Muscle layer of colon (tissue), 2 donors: ENCODE results near the gene USP24.

Source experiments
- H3K27ac ChIP-seq: one replicate; pipeline ENCODE4 v1.7.0; 2013; ENCODE audit warnings: low read depth, mild to moderate bottlenecking, low read length, moderate library complexity
- H3K27me3 ChIP-seq, 2 donors: one replicate each; pipeline ENCODE4 v1.7.0; 2013; ENCODE audit warnings: low read length in 2 of 2, mild to moderate bottlenecking in 2 of 2; ENCODE audit not compliant: insufficient read depth in 2 of 2, control insufficient read depth in 1 of 2
- H3K36me3 ChIP-seq: one replicate; pipeline ENCODE4 v1.7.0; 2013; ENCODE audit warnings: mild to moderate bottlenecking, low read length; ENCODE audit not compliant: insufficient read depth
- H3K4me1 ChIP-seq: one replicate; pipeline ENCODE4 v1.7.0; 2013; ENCODE audit warnings: mild to moderate bottlenecking, low read length; ENCODE audit not compliant: insufficient read depth
- H3K4me3 ChIP-seq, 2 donors: one replicate each; pipeline ENCODE4 v1.7.0; 2013; ENCODE audit warnings: low read length in 2 of 2, low read depth in 1 of 2, mild to moderate bottlenecking in 1 of 2, moderate library complexity in 1 of 2
- H3K9ac ChIP-seq: one replicate; pipeline ENCODE4 v1.7.0; 2013; ENCODE audit warnings: low read length
- H3K9me3 ChIP-seq: one replicate; pipeline ENCODE4 v1.7.0; 2013; ENCODE audit warnings: mild to moderate bottlenecking, low read length
- donor health status: abdominal sarcoma.
- donor health status: Adenocarcinoma of cecum.

USP24 gene

GRCh38 chr1:55225228-55225627 lies 10.1 kb upstream of the USP24 start:
- H3K36me3 ChIP-seq = no peaks in the 10 kb centered on the region
- H3K27ac ChIP-seq = no peak overlapping the region
- H3K9ac ChIP-seq = no peak overlapping the region
- no peak overlapping the region for H3K4me3 ChIP-seq
- no peaks in the 10 kb centered on the region for H3K27me3 ChIP-seq
- H3K4me1 ChIP-seq = no peaks in the 10 kb centered on the region
- no peaks in the 10 kb centered on the region for H3K9me3 ChIP-seq

- Histone ChIP-seq H3K9me3 (no peaks in the 10 kb centered on the region), H3K27ac (no peak overlapping the region), H3K4me3 (no peak overlapping the region), H3K36me3 (no peaks in the 10 kb centered on the region), H3K9ac (no peak overlapping the region), H3K27me3 (no peaks in the 10 kb centered on the region), H3K4me1 (no peaks in the 10 kb centered on the region)
These were observed 9.6 kb upstream of the USP24 start for GRCh38 chr1:55224729-55225128.

DNA sequence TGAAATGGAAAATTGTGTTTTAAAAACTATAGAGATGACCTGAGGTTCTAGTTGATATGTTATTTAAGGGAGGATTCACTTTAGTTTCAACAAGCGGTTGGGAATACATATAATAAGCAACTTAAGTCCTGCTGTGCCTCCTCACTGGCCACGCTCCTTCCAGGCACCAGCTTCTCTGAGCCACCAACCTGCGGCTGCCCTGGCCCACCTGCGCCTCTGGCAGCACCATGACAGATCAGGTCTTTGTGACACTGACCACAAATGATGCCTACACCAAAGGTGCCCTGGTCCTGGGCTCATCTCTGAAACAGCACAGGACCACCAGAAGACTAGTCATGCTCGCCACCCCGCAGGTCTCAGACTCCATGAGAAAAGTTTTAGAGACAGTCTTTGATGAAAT lies 7.0 kb upstream of the USP24 start:
- H3K9me3 ChIP-seq = no peaks in the 10 kb centered on the region
- H3K4me1 ChIP-seq = no peaks in the 10 kb centered on the region
- H3K36me3 ChIP-seq = no peaks in the 10 kb centered on the region
- H3K27ac ChIP-seq = no peak overlapping the region
- H3K27me3 ChIP-seq = no peaks in the 10 kb centered on the region
- H3K4me3 ChIP-seq = no peak overlapping the region
- H3K9ac ChIP-seq = no peak overlapping the region

DNA sequence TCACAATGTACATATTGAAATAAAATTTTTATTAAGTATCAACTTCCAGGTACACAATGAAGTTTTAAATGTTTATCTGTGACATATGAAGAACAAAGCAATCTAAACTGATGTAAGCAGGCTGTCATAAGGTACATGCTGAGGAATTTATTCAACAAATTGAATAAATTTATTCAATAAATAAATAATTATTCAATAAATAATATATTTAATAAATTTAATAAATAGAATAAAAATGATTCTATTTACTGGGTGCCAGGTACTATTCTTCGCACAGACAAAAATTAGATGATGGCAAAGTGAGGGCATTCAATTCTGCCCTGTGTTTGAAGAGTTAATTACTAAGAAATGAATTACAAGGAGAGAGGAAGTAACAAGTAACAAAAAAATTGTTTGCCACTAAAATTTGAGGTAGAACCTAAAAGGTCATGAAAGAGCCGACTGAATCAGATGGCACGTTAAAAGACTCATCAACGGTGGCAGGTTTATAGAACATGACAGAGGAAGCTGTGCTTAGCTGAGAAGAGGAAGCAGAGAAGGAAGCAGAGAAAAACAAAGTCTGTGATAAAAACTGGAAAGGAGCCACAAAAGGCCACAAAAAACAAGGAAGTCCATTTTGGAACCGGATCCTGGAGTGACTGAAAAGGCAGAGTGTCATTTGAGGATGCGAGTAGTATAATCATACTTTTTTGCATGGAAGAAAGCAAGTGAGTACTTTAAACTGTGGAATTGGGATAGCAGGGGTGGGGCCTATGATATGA lies 2.2 kb upstream of the USP24 start:
- Histone ChIP-seq H3K4me3 (no peak overlapping the region), H3K27ac (no peak overlapping the region), H3K27me3 (no peaks in the 10 kb centered on the region), H3K4me1 (peaks cover 22% of the 10 kb centered on the region), H3K9me3 (no peaks in the 10 kb centered on the region), H3K9ac (no peak overlapping the region), H3K36me3 (no peaks in the 10 kb centered on the region)

GRCh38 chr1:55216096-55216495 lies 932 bp upstream of the USP24 start:
- Histone ChIP-seq H3K9me3 (no peaks in the 10 kb centered on the region), H3K9ac (peak overlapping the region; percentile 60), H3K4me1 (peaks cover 35% of the 10 kb centered on the region), H3K4me3 (peak overlapping the region; percentile 86 to 93), H3K27me3 (no peaks in the 10 kb centered on the region), H3K36me3 (no peaks in the 10 kb centered on the region), H3K27ac (peak overlapping the region; percentile 89)

DNA sequence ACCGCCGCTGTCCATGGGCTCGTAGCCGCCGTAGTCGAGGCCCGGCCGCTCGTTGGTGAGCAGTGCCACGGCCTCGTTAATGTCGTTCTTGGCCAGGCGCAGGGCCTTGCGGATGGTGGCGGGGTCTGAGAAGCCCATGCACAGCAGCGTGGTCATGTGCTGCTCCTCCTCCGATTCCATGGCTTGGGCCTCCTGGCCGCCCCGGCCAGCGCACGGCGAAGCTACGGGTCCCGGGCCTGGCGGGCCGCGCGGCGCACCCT lies 300 bp downstream of the USP24 start:
- no peaks in the 10 kb centered on the region for H3K36me3 ChIP-seq
- H3K9ac ChIP-seq = no peak overlapping the region
- peaks cover 46% of the 10 kb centered on the region for H3K4me1 ChIP-seq
- H3K9me3 ChIP-seq = no peaks in the 10 kb centered on the region
- no peaks in the 10 kb centered on the region for H3K27me3 ChIP-seq
- H3K4me3 ChIP-seq = peak overlapping the region; percentile 86 to 93
- peak overlapping the region; percentile 89 for H3K27ac ChIP-seq

DNA sequence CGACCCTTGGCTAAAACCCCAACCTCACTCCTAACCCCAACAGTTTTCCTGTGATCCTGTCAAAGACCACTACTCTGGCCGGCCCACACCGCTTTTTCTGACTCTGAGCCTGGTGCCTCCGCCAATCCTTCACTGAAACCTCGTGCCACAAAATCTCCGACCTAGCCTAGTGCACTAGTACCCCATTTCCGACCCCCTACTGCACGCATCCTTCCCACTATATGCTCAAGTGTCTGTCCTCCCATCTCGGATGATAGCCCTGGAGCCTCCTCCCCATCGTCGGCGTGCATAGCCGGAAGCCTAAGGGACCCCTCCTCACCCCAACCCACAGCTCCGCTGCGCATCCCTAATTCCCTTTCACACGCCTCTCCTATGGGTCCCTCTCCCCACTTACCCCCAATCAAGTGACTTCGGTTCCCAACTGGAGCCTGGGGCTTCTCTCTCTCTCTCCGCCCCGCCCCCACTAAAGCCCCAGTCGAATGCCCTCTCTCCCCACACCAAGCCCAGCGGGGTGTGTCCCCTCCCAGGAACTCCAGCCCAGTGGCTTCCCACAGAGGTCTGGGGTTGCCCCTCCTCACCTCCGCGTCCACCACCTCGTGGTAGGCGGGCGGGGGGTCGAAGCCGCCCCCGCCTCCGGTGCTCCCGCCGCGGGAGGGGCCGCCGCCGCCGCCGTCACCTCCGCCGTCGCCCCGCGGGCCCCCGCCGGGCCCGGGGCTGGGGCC lies 791 bp downstream of the USP24 start:
- H3K4me1 ChIP-seq = peaks cover 51% of the 10 kb centered on the region
- H3K27ac ChIP-seq = peak overlapping the region; percentile 89
- no peaks in the 10 kb centered on the region for H3K36me3 ChIP-seq
- H3K27me3 ChIP-seq = no peaks in the 10 kb centered on the region
- H3K9me3 ChIP-seq = no peaks in the 10 kb centered on the region
- H3K4me3 ChIP-seq = peak overlapping the region; percentile 86 to 93
- peak overlapping the region; percentile 82 for H3K9ac ChIP-seq

DNA sequence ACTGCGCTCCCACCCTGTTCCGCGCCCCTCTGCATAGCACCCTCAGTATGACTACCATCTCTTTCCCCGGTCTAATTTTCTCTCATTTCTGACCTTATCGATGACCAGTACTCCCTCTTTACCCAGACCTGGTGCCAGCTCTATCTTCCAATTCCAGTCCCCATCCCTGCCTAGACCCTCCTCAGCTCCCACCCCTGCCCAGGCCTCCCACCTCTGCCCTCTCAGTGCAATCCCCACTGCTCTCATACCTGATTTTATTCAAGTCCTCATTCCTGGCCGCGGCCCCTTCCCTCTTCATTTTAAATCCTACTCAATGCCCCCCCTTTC lies 1.3 kb downstream of the USP24 start:
- Histone ChIP-seq H3K36me3 (no peaks in the 10 kb centered on the region), H3K4me1 (peaks cover 51% of the 10 kb centered on the region), H3K4me3 (peak overlapping the region; percentile 86 to 93), H3K27ac (peak overlapping the region; percentile 89), H3K9ac (peak overlapping the region; percentile 82), H3K9me3 (no peaks in the 10 kb centered on the region), H3K27me3 (no peaks in the 10 kb centered on the region)

DNA sequence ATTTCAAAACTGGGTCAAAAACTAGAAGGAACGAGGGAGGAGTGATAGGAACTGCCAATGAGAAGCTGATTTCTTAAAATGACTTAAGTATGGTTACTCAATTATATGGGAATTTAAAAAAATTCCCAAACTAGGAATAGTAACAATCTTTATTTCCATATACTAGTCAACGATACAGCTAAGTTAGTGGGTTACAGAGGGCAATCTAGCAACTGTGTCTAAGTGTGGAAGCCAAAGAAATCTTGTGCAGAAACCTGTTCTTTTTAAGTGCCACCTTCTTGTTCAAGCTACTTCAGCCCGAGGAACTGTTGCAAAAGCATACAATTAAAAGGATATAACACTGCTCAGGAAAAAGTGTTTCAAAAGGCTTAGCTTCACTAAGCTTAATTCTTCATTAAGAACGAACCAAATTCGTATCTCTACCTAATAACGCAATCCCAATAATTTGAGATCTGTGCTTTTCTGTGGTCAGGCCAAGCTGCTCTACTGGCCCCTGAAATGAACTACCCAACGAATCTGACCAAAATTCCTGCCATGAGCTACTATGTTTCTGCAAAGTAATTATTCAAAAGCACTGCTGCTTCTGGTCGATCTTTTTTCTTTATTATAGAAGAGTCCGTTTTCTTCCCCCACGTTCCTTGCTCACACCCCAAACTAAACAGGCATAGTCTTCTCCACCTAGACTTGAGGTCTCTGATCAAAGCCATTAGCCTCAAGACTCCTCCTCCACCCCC lies 1.8 kb downstream of the USP24 start:
- Histone ChIP-seq H3K9ac (peak overlapping the region; percentile 82), H3K36me3 (no peaks in the 10 kb centered on the region), H3K9me3 (no peaks in the 10 kb centered on the region), H3K4me1 (peaks cover 51% of the 10 kb centered on the region), H3K27ac (peak overlapping the region; percentile 89), H3K4me3 (peak overlapping the region; percentile 86 to 93), H3K27me3 (no peaks in the 10 kb centered on the region)

GRCh38 chr1:55212349-55213150 lies 2.6 kb downstream of the USP24 start:
- peak overlapping the region; percentile 26 to 93 for H3K4me3 ChIP-seq
- no peaks in the 10 kb centered on the region for H3K9me3 ChIP-seq
- H3K36me3 ChIP-seq = no peaks in the 10 kb centered on the region
- H3K27ac ChIP-seq = peak overlapping the region; percentile 24
- H3K27me3 ChIP-seq = no peaks in the 10 kb centered on the region
- no peak overlapping the region for H3K9ac ChIP-seq
- peaks cover 51% of the 10 kb centered on the region for H3K4me1 ChIP-seq

GRCh38 chr1:55211863-55212262 lies 3.3 kb downstream of the USP24 start:
- Histone ChIP-seq H3K4me1 (peaks cover 50% of the 10 kb centered on the region), H3K27ac (peak overlapping the region; percentile 58), H3K4me3 (no peak overlapping the region)

More at GRCh38 chr1:55211863-55212262, 3.3 kb downstream of the USP24 start:
- Histone ChIP-seq H3K9ac (no peak overlapping the region), H3K9me3 (no peaks in the 10 kb centered on the region), H3K36me3 (no peaks in the 10 kb centered on the region), H3K27me3 (no peaks in the 10 kb centered on the region)
